GM11168 (cell line): ENCODE measurements around the gene SIX3.

Experiments
- in situ Hi-C: fragments of 300-500 bp; cut with MboI; formaldehyde crosslinking; loops from one replicate; pipeline ENCODE4 v1.12.0; 2022; ENCODE audit warnings: low sequenced_read_pairs; ENCODE audit not compliant: unreplicated experiment

The SIX3 gene

GRCh38 chr2:44942304-44943030 lies 965 bp downstream of the SIX3 start:
- in situ Hi-C loops: loop anchor here (10.0 kb wide), 1 partner anchor 168 kb away; no protein-coding TSS in a partner anchor

GRCh38 chr2:44943031-44943692 lies 1.7 kb downstream of the SIX3 start:
- in situ Hi-C loops: loop anchor here (10.0 kb wide), 1 partner anchor 168 kb away; no protein-coding TSS in a partner anchor

GRCh38 chr2:44943693-44944101 lies 2.2 kb downstream of the SIX3 start:
- in situ Hi-C loops: loop anchor here (10.0 kb wide), 1 partner anchor 169 kb away; no protein-coding TSS in a partner anchor

GRCh38 chr2:44944102-44944951 lies 2.8 kb downstream of the SIX3 start:
- in situ Hi-C loops: loop anchor here (10.0 kb wide), 1 partner anchor 170 kb away; no protein-coding TSS in a partner anchor

GRCh38 chr2:44944952-44945612 lies 3.6 kb downstream of the SIX3 start:
- in situ Hi-C loops: loop anchor here (10.0 kb wide), 1 partner anchor 170 kb away; no protein-coding TSS in a partner anchor

GRCh38 chr2:44945676-44946371 lies 4.3 kb downstream of the SIX3 start:
- in situ Hi-C loops: loop anchor here (10.0 kb wide), 1 partner anchor 171 kb away; no protein-coding TSS in a partner anchor

- in situ Hi-C loops: loop anchor here (10.0 kb wide), 1 partner anchor 172 kb away; no protein-coding TSS in a partner anchor
Measured at GRCh38 chr2:44946372-44947027, 5.0 kb downstream of the SIX3 start.

GRCh38 chr2:44947028-44947375 lies 5.5 kb downstream of the SIX3 start:
- in situ Hi-C loops: loop anchor here (10.0 kb wide), 1 partner anchor 172 kb away; no protein-coding TSS in a partner anchor

GRCh38 chr2:44948565-44949328 lies 7.2 kb downstream of the SIX3 start:
- in situ Hi-C loops: loop anchor here (10.0 kb wide), 1 partner anchor 174 kb away; no protein-coding TSS in a partner anchor

- in situ Hi-C loops: loop anchor here (10.0 kb wide), 1 partner anchor 175 kb away; no protein-coding TSS in a partner anchor
Measured at GRCh38 chr2:44949329-44950151, 8.0 kb downstream of the SIX3 start.

- in situ Hi-C loops: no loop called here
Measured at GRCh38 chr2:44950646-44951045, 9.1 kb downstream of the SIX3 start.

- in situ Hi-C loops: no loop called here
Measured at GRCh38 chr2:44951124-44951523, 9.6 kb downstream of the SIX3 start.

- in situ Hi-C loops: no loop called here
Measured at GRCh38 chr2:44951714-44952113, 10.2 kb downstream of the SIX3 start.

GRCh38 chr2:44952143-44952805 lies 10.8 kb downstream of the SIX3 start:
- in situ Hi-C loops: no loop called here

GRCh38 chr2:44952806-44953498 lies 11.4 kb downstream of the SIX3 start:
- in situ Hi-C loops: no loop called here

- in situ Hi-C loops: no loop called here
Measured at GRCh38 chr2:44953499-44953883, 12.0 kb downstream of the SIX3 start.
